OCI-LY1 (cell line): ENCODE results near the gene TNIP3.
A peak's percentile ranks its signal among the peaks of the same experiment; 100 is the strongest.

Experiments used
- H2AFZ ChIP-seq: fragments of 200-600 bp; sonication (generic), shearing (Covaris generic); 2 replicates; pipeline ENCODE4 v1.6.0; 2014; ENCODE audit warnings: antibody characterized with exemption, mild to moderate bottlenecking, low read length
- H3F3A ChIP-seq: fragments of 200-600 bp; sonication (generic), shearing (Covaris generic); 2 replicates; pipeline ENCODE4 v1.6.0; 2014; ENCODE audit warnings: mild to moderate bottlenecking, antibody characterized with exemption, low read length, moderate library complexity; ENCODE audit not compliant: insufficient read depth
- H3K27ac ChIP-seq: fragments of 200-600 bp; sonication (generic); 2 replicates; pipeline ENCODE4 v1.5.1; 2014; ENCODE audit warnings: low read length, mixed run types, mild to moderate bottlenecking, low read depth; ENCODE audit not compliant: poor library complexity, severe bottlenecking
- H3K27me3 ChIP-seq: fragments of 200-600 bp; sonication (generic); 2 replicates; pipeline ENCODE4 v1.6.0; 2014; ENCODE audit warnings: antibody characterized with exemption, mild to moderate bottlenecking, low read length, moderate library complexity; ENCODE audit not compliant: insufficient read depth
- H3K36me3 ChIP-seq: fragments of 200-600 bp; sonication (generic); 2 replicates; pipeline ENCODE4 v1.6.1; 2014; ENCODE audit warnings: mild to moderate bottlenecking, antibody characterized with exemption, low read length, moderate library complexity, mixed read lengths; ENCODE audit not compliant: insufficient read depth
- H3K4me1 ChIP-seq: fragments of 200-600 bp; sonication (generic); 2 replicates; pipeline ENCODE4 v1.5.1; 2014; ENCODE audit warnings: mild to moderate bottlenecking, low read length, moderate library complexity; ENCODE audit not compliant: insufficient read depth, severe bottlenecking
- H3K4me2 ChIP-seq: fragments of 200-600 bp; sonication (generic), shearing (Covaris generic); 2 replicates; pipeline ENCODE4 v1.6.1; 2014; ENCODE audit warnings: low read length
- H3K4me3 ChIP-seq: fragments of 200-600 bp; sonication (generic); 2 replicates; pipeline ENCODE4 v1.5.1; 2014; ENCODE audit warnings: low read length, low read depth, mild to moderate bottlenecking, mixed read lengths; ENCODE audit not compliant: poor library complexity, severe bottlenecking
- H3K79me2 ChIP-seq: fragments of 200-600 bp; shearing (Covaris generic); 2 replicates; pipeline ENCODE4 v1.6.1; 2016; ENCODE audit warnings: mixed run types, low read length, mixed read lengths; ENCODE audit not compliant: insufficient read depth
- H3K9ac ChIP-seq: fragments of 200-600 bp; sonication (generic), shearing (Covaris generic); 2 replicates; pipeline ENCODE4 v1.6.1; 2014; ENCODE audit warnings: mild to moderate bottlenecking, low read length, mixed read lengths
- H3K9me2 ChIP-seq: fragments of 200-600 bp; sonication (generic), shearing (Covaris generic); 2 replicates; pipeline ENCODE4 v1.6.1; 2014; ENCODE audit warnings: low read depth, mild to moderate bottlenecking, low read length, mixed read lengths
- H3K9me3 ChIP-seq: fragments of 200-600 bp; shearing (Covaris generic); 2 replicates; pipeline ENCODE4 v1.6.1; 2014; ENCODE audit warnings: low read length, mixed read lengths
- H4K20me1 ChIP-seq: fragments of 200-600 bp; sonication (generic), shearing (Covaris generic); 2 replicates; pipeline ENCODE4 v1.6.0; 2016; ENCODE audit warnings: mild to moderate bottlenecking, low read length; ENCODE audit not compliant: insufficient read depth
- CTCF ChIP-seq: fragments of 200-600 bp; sonication (generic), shearing (Covaris generic); IDR thresholded peaks from 2 replicates; pipeline ENCODE4 v1.5.1; 2017; ENCODE audit warnings: mild to moderate bottlenecking, antibody characterized with exemption, low read length, moderate library complexity, mixed read lengths
- EZH2 ChIP-seq: fragments of 200-600 bp; sonication (generic), shearing (Covaris generic); IDR thresholded peaks from 2 replicates; pipeline ENCODE4 v1.8.0; 2017; ENCODE audit warnings: borderline replicate concordance, mixed run types, mild to moderate bottlenecking, antibody characterized with exemption, low read length, moderate library complexity, mixed read lengths

Gene TNIP3

DNA sequence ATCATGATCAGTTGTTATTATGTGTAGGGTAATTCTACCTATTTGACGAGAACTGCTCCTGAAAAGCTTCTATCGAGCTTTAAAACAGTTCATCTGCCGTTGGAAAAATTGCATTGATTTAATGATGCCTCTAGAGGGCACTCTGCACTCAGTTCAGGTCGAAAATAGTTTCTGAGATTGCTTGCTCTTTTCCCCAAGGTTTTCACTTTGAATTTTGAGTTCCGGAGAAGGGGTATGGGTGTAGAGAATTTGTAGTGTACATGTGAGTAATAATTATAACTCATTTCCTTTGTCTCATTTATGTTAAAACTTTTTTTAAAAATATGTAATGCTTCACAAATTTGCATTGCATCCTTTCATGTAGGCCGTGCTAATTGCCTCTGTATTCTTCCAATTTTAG, 28.4 kb upstream of the TNIP3 start:
- Histone ChIP-seq H3K27me3 (no peaks in the 10 kb centered on the region), H3K79me2 (no peaks in the 10 kb centered on the region), H3K9ac (no peak overlapping the region), H3K9me3 (no peaks in the 10 kb centered on the region), H3K4me3 (no peak overlapping the region), H3K4me1 (no peaks in the 10 kb centered on the region), H3K9me2 (no peaks in the 10 kb centered on the region), H4K20me1 (no peaks in the 10 kb centered on the region), H3K4me2 (no peak overlapping the region), H3K27ac (no peak overlapping the region), H2AFZ (no peak overlapping the region), H3F3A (no peaks in the 10 kb centered on the region), H3K36me3 (no peaks in the 10 kb centered on the region)
- TF ChIP-seq EZH2, result no peak
- peak; percentile 78 for TF ChIP-seq CTCF

GRCh38 chr4:121192013-121192412, 27.9 kb upstream of the TNIP3 start:
- Histone ChIP-seq H2AFZ (no peak overlapping the region), H3K9ac (no peak overlapping the region), H3K4me1 (no peaks in the 10 kb centered on the region), H3F3A (no peaks in the 10 kb centered on the region), H3K36me3 (no peaks in the 10 kb centered on the region), H3K4me2 (no peak overlapping the region), H3K27ac (no peak overlapping the region), H3K27me3 (no peaks in the 10 kb centered on the region), H3K9me3 (no peaks in the 10 kb centered on the region), H3K79me2 (no peaks in the 10 kb centered on the region), H3K9me2 (no peaks in the 10 kb centered on the region), H3K4me3 (no peak overlapping the region), H4K20me1 (no peaks in the 10 kb centered on the region)
- no peak for TF ChIP-seq CTCF
- TF ChIP-seq EZH2, result no peak

GRCh38 chr4:121191361-121191760, 27.2 kb upstream of the TNIP3 start:
- Histone ChIP-seq H3K4me1 (no peaks in the 10 kb centered on the region), H2AFZ (no peak overlapping the region), H3K9me3 (no peaks in the 10 kb centered on the region), H4K20me1 (no peaks in the 10 kb centered on the region), H3K27ac (no peak overlapping the region), H3K79me2 (no peaks in the 10 kb centered on the region), H3K4me3 (no peak overlapping the region), H3K9ac (no peak overlapping the region), H3K4me2 (no peak overlapping the region), H3F3A (no peaks in the 10 kb centered on the region), H3K27me3 (no peaks in the 10 kb centered on the region), H3K36me3 (no peaks in the 10 kb centered on the region), H3K9me2 (no peaks in the 10 kb centered on the region)
- TF ChIP-seq EZH2 (no peak), CTCF (no peak)
